Measurements from ENCODE around the gene LRRTM4.

DNA sequence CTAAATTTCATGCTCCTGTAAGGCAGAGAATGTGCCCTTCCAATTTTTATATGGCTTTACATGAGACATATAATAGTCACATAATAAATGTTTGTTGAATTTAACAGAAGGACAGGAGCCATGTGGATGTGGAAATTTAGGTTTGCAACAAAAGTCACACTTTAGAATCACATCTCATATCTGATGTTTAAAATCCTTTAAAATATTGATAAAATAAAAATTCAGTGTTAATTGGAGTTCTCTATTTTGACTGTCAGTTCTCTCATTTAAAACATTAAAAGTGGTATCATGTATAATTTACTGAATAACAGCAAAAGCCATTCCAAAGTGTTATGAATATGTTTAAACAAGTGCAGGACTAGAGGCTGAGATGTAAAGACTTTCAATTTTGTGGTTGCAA lies 594.1 kb downstream of the LRRTM4 start:
- TF ChIP-seq, protein P1, sequence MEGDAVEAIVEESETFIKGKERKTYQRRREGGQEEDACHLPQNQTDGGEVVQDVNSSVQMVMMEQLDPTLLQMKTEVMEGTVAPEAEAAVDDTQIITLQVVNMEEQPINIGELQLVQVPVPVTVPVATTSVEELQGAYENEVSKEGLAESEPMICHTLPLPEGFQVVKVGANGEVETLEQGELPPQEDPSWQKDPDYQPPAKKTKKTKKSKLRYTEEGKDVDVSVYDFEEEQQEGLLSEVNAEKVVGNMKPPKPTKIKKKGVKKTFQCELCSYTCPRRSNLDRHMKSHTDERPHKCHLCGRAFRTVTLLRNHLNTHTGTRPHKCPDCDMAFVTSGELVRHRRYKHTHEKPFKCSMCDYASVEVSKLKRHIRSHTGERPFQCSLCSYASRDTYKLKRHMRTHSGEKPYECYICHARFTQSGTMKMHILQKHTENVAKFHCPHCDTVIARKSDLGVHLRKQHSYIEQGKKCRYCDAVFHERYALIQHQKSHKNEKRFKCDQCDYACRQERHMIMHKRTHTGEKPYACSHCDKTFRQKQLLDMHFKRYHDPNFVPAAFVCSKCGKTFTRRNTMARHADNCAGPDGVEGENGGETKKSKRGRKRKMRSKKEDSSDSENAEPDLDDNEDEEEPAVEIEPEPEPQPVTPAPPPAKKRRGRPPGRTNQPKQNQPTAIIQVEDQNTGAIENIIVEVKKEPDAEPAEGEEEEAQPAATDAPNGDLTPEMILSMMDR (IDR thresholded peaks at IDR 0.05), result no peak
- no peak for TF ChIP-seq CEBPB (IDR thresholded peaks at IDR 0.05)
